Testis (tissue), 2 donors: ENCODE data around the gene PARG.
"Not testable (repeated sequence)": the region's sequence is repeated elsewhere in the genome, so short reads cannot be mapped to it uniquely, and the experiment has no call there.

Experiments
- POLR2A ChIP-seq: fragments of 450-650 bp; IDR thresholded peaks from one replicate; pipeline ENCODE4 v1.6.1; 2017; ENCODE audit warnings: antibody characterized with exemption, mild to moderate bottlenecking, moderate library complexity
- TF ChIP-seq, protein P1 (sequence below), 3 experiments: fragments of 450-650 bp in 2 of 3; fragments of 200-600 bp in 1 of 3; sonication (generic) in 1 of 3; IDR thresholded peaks; one replicate each; pipeline ENCODE4 v1.5.1; 2016 to 2019; ENCODE audit warnings: antibody characterized with exemption in 3 of 3, mild to moderate bottlenecking in 2 of 3, moderate library complexity in 1 of 3

- not testable (repeated sequence) for TF ChIP-seq POLR2A
- TF ChIP-seq, protein P1, sequence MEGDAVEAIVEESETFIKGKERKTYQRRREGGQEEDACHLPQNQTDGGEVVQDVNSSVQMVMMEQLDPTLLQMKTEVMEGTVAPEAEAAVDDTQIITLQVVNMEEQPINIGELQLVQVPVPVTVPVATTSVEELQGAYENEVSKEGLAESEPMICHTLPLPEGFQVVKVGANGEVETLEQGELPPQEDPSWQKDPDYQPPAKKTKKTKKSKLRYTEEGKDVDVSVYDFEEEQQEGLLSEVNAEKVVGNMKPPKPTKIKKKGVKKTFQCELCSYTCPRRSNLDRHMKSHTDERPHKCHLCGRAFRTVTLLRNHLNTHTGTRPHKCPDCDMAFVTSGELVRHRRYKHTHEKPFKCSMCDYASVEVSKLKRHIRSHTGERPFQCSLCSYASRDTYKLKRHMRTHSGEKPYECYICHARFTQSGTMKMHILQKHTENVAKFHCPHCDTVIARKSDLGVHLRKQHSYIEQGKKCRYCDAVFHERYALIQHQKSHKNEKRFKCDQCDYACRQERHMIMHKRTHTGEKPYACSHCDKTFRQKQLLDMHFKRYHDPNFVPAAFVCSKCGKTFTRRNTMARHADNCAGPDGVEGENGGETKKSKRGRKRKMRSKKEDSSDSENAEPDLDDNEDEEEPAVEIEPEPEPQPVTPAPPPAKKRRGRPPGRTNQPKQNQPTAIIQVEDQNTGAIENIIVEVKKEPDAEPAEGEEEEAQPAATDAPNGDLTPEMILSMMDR (IDR thresholded peaks at IDR 0.05), result not testable (repeated sequence)
These were observed 51.8 kb downstream of the PARG start for GRCh38 chr10:49890025-49890424.
